ENCODE results near the gene ATP6V1A. TPM values are rescaled to one million over a fixed set of nuclear protein-coding genes. Genes with fewer than 3 reads are reported as not detected.

The ATP6V1A gene
- total RNA-seq, 1 donor from 2014 or later = 52.6 TPM

DNA sequence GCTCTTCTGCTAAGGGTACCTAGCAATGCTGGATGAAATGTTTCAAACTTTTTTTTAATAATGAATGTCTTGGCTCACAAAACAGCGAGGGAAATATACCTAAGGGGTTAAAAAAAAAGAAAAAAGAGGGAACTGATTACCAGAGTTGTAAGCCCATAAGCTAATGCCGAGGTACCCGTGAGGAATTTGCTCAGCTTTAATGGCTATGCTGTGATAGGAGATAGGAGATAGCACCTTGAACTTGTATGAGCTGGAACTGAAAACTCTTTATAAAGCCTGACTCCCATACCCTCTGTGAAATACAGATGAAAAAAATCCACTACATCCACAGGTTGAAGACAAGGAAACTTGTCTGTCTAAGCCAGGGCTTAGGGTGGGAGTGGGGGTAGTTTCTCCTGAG lies 105.7 kb downstream of the ATP6V1A start:
- DNase-seq (ENCODE audit: low spot score in 2 of 2, unreplicated experiment in 2 of 2) = no peak
- no peak overlapping the region for H3K4me3 Mint-ChIP-seq
- no peaks in the 10 kb centered on the region for H3K9me3 Mint-ChIP-seq
- H3K27ac Mint-ChIP-seq = no peak overlapping the region
- H3K27me3 Mint-ChIP-seq (ENCODE audit: low read depth) = peaks cover 5% of the 10 kb centered on the region
- no peak for TF ChIP-seq CTCF (IDR thresholded peaks at IDR 0.05; ENCODE audit: unreplicated experiment)
- no peaks in the 10 kb centered on the region for H3K36me3 Mint-ChIP-seq
- H3K4me1 Mint-ChIP-seq = no peaks in the 10 kb centered on the region

Other genes starting within 250 kb of the ATP6V1A start
- gene SPICE1, start 231.9 kb upstream of the ATP6V1A start, total RNA-seq = 24.2 to 28.5 TPM (median 27.8 TPM) in 3 replicates
- not detected in 3 replicates for gene SIDT1, start 214.5 kb upstream of the ATP6V1A start, total RNA-seq
- 16.7 to 18.3 TPM (median 17.9 TPM) in 3 replicates for gene USF3, start 50.4 kb upstream of the ATP6V1A start, total RNA-seq
- gene NAA50, start 786 bp upstream of the ATP6V1A start, total RNA-seq = 83.2 to 87.3 TPM (median 85.9 TPM) in 3 replicates
- 7.5 to 8.0 TPM (median 7.7 TPM) in 3 replicates for gene GRAMD1C, start 91.8 kb downstream of the ATP6V1A start, total RNA-seq
- 4.2 to 5.1 TPM (median 4.7 TPM) in 3 replicates for gene ZDHHC23, start 201.0 kb downstream of the ATP6V1A start, total RNA-seq